GM12865 (cell line): ENCODE results near the gene UFD1.

Source experiments
- DNase-seq: peaks from one replicate; pipeline ENCODE4 v3.0.0; 2010; ENCODE audit warnings: low read depth
- H3K4me3 ChIP-seq: 2 replicates; pipeline ENCODE4 v1.5.1; 2011; ENCODE audit warnings: mild to moderate bottlenecking, low read depth, low read length, control low read depth
- TF ChIP-seq, protein P1 (sequence below): IDR thresholded peaks from 2 replicates; pipeline ENCODE4 v1.5.1; 2011; ENCODE audit warnings: low read length, control low read depth, low read depth, inconsistent platforms; ENCODE audit not compliant: insufficient read depth; ENCODE audit errors: missing control alignments

Gene UFD1

DNA sequence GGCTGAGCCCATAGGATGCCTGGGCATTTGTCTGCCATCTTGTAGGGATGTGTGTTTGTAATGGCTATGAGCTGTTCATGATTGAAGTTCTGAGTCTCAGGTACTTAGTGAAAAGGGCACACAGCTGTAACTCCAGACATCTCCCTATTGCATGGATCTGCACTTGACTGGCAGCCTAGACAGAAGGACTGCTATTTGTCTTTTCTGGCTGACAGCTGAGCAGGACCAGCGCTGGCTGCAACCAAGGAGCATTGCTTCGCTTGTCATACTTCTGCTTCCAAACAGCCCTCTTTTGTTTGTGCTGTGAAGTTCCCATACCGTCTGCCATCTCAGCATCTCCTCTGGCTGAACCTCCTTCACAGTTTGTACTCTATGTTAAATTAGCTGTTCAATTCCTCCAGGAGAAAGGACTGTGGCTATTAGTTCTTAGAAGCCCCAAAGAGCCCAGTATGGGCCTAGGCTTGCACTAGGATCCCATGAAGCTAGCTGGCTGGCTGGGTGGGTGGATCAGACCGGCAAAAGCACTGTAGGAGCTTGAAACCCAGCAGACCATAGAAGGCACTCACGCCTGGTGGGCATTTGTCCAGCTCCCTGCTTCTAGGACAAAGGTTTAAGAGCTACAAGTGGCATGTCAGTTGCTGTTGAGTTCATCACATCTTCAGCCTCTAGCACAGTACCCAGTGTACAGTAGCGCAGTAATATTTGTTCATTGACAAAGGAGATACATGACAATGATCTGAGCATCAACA, 67.9 kb downstream of the UFD1 start:
- DNase-seq: no peak
- H3K4me3 ChIP-seq: no peak overlapping the region
- TF ChIP-seq, protein P1, sequence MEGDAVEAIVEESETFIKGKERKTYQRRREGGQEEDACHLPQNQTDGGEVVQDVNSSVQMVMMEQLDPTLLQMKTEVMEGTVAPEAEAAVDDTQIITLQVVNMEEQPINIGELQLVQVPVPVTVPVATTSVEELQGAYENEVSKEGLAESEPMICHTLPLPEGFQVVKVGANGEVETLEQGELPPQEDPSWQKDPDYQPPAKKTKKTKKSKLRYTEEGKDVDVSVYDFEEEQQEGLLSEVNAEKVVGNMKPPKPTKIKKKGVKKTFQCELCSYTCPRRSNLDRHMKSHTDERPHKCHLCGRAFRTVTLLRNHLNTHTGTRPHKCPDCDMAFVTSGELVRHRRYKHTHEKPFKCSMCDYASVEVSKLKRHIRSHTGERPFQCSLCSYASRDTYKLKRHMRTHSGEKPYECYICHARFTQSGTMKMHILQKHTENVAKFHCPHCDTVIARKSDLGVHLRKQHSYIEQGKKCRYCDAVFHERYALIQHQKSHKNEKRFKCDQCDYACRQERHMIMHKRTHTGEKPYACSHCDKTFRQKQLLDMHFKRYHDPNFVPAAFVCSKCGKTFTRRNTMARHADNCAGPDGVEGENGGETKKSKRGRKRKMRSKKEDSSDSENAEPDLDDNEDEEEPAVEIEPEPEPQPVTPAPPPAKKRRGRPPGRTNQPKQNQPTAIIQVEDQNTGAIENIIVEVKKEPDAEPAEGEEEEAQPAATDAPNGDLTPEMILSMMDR: no peak

DNA sequence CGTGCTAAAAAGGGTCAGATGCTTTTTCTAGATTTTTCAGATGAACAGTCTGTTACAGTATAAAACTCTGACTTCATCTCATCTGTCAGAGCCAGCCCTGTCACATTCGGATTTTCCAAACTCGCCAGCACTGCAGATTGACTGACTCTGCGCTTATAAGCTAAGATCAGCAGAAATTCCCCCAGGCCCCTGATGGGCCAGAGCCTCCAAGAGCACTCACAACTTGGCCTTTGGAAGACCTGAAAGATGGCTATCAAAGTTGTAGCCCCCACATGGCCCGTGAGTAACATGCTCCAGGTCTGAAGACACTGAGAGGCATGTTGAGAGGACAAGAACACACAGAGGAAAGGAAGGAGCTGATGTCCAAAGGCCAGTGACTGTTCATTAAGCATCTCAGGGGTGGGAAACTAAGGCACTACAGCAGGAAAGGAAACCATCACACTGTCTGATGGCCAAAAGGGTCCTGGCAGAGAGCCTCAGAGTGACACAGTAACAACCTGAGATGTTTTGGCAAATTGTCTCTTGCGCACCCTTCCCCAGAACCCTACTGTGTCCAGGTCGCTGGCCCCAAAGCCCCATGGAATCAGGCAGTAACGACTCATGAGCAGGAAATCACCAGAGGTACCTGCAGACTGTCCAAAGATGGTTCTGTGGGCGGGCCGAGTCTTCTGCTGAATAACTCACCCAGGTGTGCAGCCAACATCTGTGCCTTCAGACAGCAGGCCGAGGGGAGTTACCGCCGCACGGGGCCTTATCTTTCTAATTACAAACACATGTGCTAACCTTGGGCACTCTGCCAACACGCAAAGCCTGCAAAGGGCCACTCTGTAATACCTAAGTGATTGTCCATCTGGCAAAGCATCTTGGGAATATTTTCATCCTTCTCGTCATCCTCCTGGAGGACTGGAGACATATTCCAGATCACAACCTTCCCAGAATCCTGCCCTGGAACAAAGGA, 71.1 kb downstream of the UFD1 start:
- TF ChIP-seq, protein P1: no peak
- no peak overlapping the region for H3K4me3 ChIP-seq
- DNase-seq: no peak

DNA sequence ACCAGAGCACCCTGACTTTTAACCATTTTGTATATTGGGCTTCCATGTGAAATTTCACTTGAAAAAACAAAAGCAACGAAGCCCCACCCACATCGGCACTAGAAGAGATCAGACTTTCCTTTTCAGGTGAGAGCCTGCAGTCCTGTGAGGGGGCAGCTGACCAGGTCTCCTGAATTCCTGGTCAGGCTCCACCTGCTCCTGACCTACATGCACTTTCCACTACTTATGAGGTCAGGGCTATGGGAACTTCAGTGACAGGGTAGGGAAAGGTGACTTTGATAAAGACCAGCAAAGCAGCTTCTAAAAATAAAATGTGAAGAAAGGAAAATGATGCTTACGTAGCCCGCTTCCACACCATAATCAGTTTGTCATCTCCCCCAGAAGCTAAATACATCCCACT, 72.1 kb downstream of the UFD1 start:
- no peak overlapping the region for H3K4me3 ChIP-seq
- DNase-seq: no peak
- TF ChIP-seq, protein P1: no peak

DNA sequence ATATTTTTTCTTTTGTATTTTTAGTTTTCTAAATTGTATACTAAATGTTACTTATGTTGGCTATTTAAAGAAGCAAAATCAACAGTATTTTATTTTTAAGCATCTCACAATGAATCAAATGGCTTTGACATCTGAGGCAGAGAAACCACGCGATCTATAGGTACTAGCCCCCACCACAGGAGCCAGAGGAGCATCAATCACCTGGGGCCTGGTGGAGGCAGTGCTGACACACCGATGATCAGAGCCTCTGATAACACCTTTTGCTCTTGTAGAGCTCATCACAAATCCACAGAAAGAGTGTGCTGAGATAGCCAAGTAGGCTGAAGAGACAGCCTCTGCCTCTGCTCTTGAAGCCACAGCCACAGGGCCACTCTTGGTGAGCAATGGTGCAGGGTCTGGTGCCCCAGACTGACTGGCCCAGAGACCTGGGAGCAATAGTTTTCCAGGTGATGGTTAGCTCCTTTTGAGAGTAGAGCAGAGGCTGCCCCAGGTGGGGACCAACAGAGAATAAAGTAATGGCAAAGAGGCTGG, 72.6 kb downstream of the UFD1 start:
- TF ChIP-seq, protein P1: no peak
- no peak for DNase-seq
- no peak overlapping the region for H3K4me3 ChIP-seq

DNA sequence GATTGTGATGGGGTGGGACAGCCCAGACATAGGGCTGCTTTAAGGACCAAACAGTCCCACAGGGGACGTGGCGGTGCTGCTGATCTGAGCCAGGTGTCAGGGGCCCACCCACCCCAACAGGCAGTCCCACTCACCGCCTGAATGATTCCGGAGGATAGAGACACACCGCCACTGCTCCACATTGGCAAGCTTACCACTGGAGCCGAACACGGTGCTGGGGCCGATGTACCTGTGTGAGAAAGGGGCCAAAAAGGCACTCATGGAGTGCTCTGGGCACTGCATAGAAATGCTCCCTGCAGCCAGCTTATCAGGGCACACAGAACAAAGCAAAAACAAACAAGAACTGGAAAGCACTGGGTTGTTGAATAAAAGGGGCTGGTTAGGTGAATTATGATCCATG, 73.3 kb downstream of the UFD1 start:
- H3K4me3 ChIP-seq: no peak overlapping the region

DNA sequence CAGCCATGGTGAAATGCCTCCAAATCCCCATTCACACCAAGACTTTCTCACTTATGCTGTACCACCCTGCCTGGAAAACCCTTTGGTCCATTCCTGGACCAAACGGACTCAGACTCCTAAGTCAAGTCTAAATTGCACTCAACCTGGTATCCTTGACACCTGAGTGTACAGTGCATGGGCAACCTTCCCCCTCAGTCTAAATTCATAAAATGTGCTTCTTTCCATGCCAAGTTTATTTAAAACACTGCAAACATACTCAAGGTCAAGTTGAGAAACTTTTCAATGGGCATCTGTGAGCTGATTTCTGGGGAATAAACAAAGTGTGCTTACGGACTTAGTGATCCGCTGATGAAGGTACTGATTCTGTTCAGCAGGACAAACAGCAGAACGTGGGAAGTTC, 73.9 kb downstream of the UFD1 start:
- TF ChIP-seq, protein P1: no peak
- no peak overlapping the region for H3K4me3 ChIP-seq
- no peak for DNase-seq

More for the DNA sequence above, 73.3 kb downstream of the UFD1 start:
- DNase-seq: no peak
- TF ChIP-seq, protein P1: no peak
